Measurements from ENCODE around the gene DEPP1. TPM values are rescaled to one million over a fixed set of nuclear protein-coding genes. Genes with fewer than 3 reads are reported as not detected.

DEPP1 gene
- total and polyA plus RNA-seq, 2 of the 4 experiments (the other 2 are of a cell fraction): 13.6 to 30.0 TPM

DNA sequence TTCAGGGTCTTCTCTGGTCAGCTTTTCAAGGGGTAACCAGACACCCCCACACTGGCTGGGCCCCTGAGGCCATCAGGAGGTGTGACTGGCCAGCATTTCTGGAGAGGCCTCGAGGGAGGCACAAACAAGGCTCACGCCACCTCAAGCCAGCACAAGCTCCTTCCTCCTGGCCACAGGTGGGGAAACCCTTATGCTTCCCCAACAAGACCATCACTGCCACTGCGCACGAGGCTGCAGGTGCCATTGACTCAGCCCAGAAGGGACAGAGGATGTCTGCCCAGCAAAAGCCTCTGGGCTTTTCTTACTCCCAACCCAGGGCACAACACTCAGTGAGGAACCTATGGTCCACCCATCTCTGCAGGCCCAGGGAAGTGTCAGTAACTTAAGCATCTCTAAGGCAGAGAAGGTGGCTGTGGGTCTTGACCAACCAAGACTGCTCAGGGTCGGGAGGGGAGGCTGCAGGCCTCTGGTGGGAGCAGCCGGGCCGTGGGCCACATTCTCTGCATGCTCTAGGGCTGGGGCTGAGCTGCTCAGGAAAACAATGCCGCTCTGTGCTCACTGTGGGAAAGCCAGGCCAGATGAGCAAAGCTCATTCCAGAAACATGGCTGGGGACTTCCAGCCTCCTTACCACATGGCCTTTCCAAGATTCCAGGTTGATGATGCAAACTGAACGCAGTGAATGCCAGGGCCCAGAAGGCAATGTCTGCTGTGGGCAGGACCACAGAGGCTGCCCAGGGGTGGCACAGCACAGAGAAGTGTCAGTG, 43.2 kb downstream of the DEPP1 start:
- Histone ChIP-seq H3K9ac (ENCODE audit: low read depth, low read length) (no peak overlapping the region), H3K18ac (ENCODE audit: low read depth, low read length) (peak overlapping the region; percentile 33; the same call in 1 of the 2 replicates), H2AFZ (replicated peaks; ENCODE audit: low read length, poor library complexity) (peak overlapping the region; percentile 84), H4K91ac (ENCODE audit: insufficient read depth, low read depth, low read length) (peak overlapping the region; percentile 40), H4K20me1 (ENCODE audit: insufficient read depth, low read length) (no peaks in the 10 kb centered on the region), H3K36me3 (ENCODE audit: control insufficient read depth, insufficient read depth, low read length) (no peaks in the 10 kb centered on the region), H2AK9ac (replicated peaks; ENCODE audit: low read depth, low read length, poor library complexity) (peak overlapping the region; percentile 76), H3K9me1 (ENCODE audit: insufficient read depth, low read length) (peaks cover 9% of the 10 kb centered on the region; the same call in 1 of the 2 replicates), H3K4ac (ENCODE audit: low read depth, low read length) (peak overlapping the region; percentile 70), H2BK120ac (ENCODE audit: low read depth, low read length) (peak overlapping the region; percentile 81), H3K9me3 (ENCODE audit: control insufficient read depth, insufficient read depth, low read length) (no peaks in the 10 kb centered on the region), H3K14ac (replicated peaks; ENCODE audit: low read depth, low read length) (peak overlapping the region; percentile 5), H3K27me3 (ENCODE audit: control insufficient read depth, insufficient read depth, low read length) (no peaks in the 10 kb centered on the region), H2BK15ac (ENCODE audit: low read depth, low read length) (peak overlapping the region; percentile 66; the same call in 1 of the 3 replicates), H3K79me1 (ENCODE audit: low read depth in 1 of 2, low read length in 2 of 2) (no peaks in the 10 kb centered on the region), H4K8ac (ENCODE audit: low read depth in 2 of 2, low read length in 2 of 2) (peak overlapping the region; percentile 51 to 59; a peak in 3 of 4 replicates), H3K4me2 (ENCODE audit: low read depth, low read length) (no peak overlapping the region), H2BK5ac (ENCODE audit: low read depth, low read length, poor library complexity, severe bottlenecking) (peak overlapping the region; percentile 59), H3K23ac (ENCODE audit: low read depth, low read length) (no peak overlapping the region), H4K5ac (ENCODE audit: low read depth, low read length) (peak overlapping the region; percentile 31; the same call in 1 of the 2 replicates), H2AK5ac (ENCODE audit: low read depth, low read length) (peak overlapping the region; percentile 31), H3K56ac (ENCODE audit: extremely low read depth, insufficient read depth, low read length) (no peak overlapping the region), H3K4me1 (ENCODE audit: control insufficient read depth, insufficient read depth, low read length) (peaks cover 15% of the 10 kb centered on the region), H3K27ac (ENCODE audit: insufficient read depth, low read length) (peak overlapping the region; percentile 5), H2BK20ac (ENCODE audit: low read depth, low read length) (peak overlapping the region; percentile 72), H3K4me3 (ENCODE audit: insufficient read depth, low read depth, low read length) (no peak overlapping the region)
- intact Hi-C loops (cut with micrococcal nuclease) (no loop called here), in situ Hi-C loops (cut with MboI; ENCODE audit: low sequenced_read_pairs) (no loop called here), dilution Hi-C loops (cut with HindIII; ENCODE audit: low sequenced_read_pairs, unreplicated experiment) (no loop called here)
- POLR2A ChIA-PET (ENCODE audit: unreplicated experiment): no interaction called here
- DNase-seq (peak; percentile 95), ATAC-seq (ENCODE audit: low read depth) (peak; percentile 76)
- no TSS peak for BruUV-seq (replicated peaks)
- CTCF ChIA-PET: interaction anchor here (1.3 kb wide), 1 partner anchor 28 kb away, joined by 4 read pairs; no protein-coding TSS in a partner anchor
- WGBS, 2 experiments (ENCODE audit: extremely low coverage in 2 of 2, insufficient read length in 1 of 2): 10% methylated on average over 2 of the region's 9 CpGs; no CpG with 5 or more reads in 1 of the 2 experiments
- TF ChIP-seq MAZ (IDR thresholded peaks at IDR 0.05; ENCODE audit: borderline replicate concordance, low read depth, low read length) (peak; percentile 48; the same call in 1 of the 2 replicates), CHD1 (IDR thresholded peaks at IDR 0.05; ENCODE audit: low read depth, low read length) (no peak), CEBPB (IDR thresholded peaks at IDR 0.05; ENCODE audit: low read depth, low read length) (peak; percentile 89), RAD21 (IDR thresholded peaks at IDR 0.05; ENCODE audit: low read length) (0 out of 2 replicates have a peak, but pooled peaks have one; percentile 7)
- TF ChIP-seq, protein P1, sequence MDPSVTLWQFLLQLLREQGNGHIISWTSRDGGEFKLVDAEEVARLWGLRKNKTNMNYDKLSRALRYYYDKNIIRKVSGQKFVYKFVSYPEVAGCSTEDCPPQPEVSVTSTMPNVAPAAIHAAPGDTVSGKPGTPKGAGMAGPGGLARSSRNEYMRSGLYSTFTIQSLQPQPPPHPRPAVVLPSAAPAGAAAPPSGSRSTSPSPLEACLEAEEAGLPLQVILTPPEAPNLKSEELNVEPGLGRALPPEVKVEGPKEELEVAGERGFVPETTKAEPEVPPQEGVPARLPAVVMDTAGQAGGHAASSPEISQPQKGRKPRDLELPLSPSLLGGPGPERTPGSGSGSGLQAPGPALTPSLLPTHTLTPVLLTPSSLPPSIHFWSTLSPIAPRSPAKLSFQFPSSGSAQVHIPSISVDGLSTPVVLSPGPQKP (IDR thresholded peaks at IDR 0.05; ENCODE audit: borderline replicate concordance, low read depth, low read length): no peak
- TF ChIP-seq, protein P2, sequence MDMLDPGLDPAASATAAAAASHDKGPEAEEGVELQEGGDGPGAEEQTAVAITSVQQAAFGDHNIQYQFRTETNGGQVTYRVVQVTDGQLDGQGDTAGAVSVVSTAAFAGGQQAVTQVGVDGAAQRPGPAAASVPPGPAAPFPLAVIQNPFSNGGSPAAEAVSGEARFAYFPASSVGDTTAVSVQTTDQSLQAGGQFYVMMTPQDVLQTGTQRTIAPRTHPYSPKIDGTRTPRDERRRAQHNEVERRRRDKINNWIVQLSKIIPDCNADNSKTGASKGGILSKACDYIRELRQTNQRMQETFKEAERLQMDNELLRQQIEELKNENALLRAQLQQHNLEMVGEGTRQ (IDR thresholded peaks at IDR 0.05; ENCODE audit: low read depth, low read length): peak; percentile 60; the same call in 1 of the 2 replicates

Data from IMR-90 (cell line).